Progenitor cell of endocrine pancreas (in vitro differentiated cells): ENCODE results near the gene ANGPT4. TPM values are rescaled to one million over a fixed set of nuclear protein-coding genes. Genes with fewer than 3 reads are reported as not detected.

Experiments used
- DNase-seq: peaks from one replicate; pipeline ENCODE4 v3.0.0; 2021; ENCODE audit warnings: low spot score; ENCODE audit not compliant: unreplicated experiment
- H3K27ac Mint-ChIP-seq: 2 replicates; pipeline ENCODE4 v1.8.0; 2021; ENCODE audit warnings: mild to moderate bottlenecking, moderate library complexity, mixed read lengths
- H3K27me3 Mint-ChIP-seq: 2 replicates; pipeline ENCODE4 v1.8.0; 2021; ENCODE audit warnings: mixed read lengths
- H3K36me3 Mint-ChIP-seq: 2 replicates; pipeline ENCODE4 v1.8.0; 2022; ENCODE audit warnings: mixed read lengths; ENCODE audit not compliant: insufficient read depth
- H3K4me1 Mint-ChIP-seq: 2 replicates; pipeline ENCODE4 v1.8.0; 2021; ENCODE audit warnings: low read depth, mixed read lengths
- H3K4me3 Mint-ChIP-seq: 2 replicates; pipeline ENCODE4 v1.8.0; 2021; ENCODE audit warnings: low read depth, mild to moderate bottlenecking, moderate library complexity, mixed read lengths
- H3K9me3 Mint-ChIP-seq: 2 replicates; pipeline ENCODE4 v1.8.0; 2021; ENCODE audit warnings: low read depth, mixed read lengths
- total RNA-seq: library from RNA; stranded (reverse); gene quantifications from 2 replicates; pipeline ENCODE4 v1.2.1, GENCODE V29; 2021
- TF ChIP-seq, protein P1 (sequence below): fragments of 200-600 bp; sonication (generic); IDR thresholded peaks from one replicate; pipeline ENCODE4 v1.5.0; 2021; ENCODE audit warnings: antibody characterized with exemption, mild to moderate bottlenecking; ENCODE audit not compliant: unreplicated experiment

Gene ANGPT4
- total RNA-seq, 1 donor from 2014 or later: not detected

DNA sequence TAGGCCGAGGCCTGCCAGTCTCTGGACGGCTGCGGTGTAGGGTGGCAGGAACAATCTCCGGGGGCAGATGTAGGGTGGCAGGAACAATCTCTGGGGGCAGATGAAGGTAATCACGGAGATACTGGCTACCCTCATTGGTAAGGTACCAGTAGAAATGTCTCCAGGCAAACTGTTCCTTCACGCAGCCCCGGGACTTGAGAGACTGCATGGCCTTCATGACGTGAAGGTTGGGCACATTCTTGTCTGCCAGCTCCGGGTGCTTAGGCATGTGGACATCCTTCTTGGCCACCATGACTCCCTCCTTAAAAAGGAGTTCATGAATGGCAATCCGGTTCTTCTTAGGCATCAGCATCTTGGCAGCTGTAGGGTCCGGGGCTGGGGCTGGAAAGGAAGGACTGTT is 76.5 kb downstream of the ANGPT4 start:
- H3K27me3 Mint-ChIP-seq: peaks cover 7% of the 10 kb centered on the region
- DNase-seq: no peak
- peaks cover 4% of the 10 kb centered on the region for H3K9me3 Mint-ChIP-seq
- H3K27ac Mint-ChIP-seq: no peak overlapping the region
- peaks cover 11% of the 10 kb centered on the region for H3K4me1 Mint-ChIP-seq
- TF ChIP-seq, protein P1, sequence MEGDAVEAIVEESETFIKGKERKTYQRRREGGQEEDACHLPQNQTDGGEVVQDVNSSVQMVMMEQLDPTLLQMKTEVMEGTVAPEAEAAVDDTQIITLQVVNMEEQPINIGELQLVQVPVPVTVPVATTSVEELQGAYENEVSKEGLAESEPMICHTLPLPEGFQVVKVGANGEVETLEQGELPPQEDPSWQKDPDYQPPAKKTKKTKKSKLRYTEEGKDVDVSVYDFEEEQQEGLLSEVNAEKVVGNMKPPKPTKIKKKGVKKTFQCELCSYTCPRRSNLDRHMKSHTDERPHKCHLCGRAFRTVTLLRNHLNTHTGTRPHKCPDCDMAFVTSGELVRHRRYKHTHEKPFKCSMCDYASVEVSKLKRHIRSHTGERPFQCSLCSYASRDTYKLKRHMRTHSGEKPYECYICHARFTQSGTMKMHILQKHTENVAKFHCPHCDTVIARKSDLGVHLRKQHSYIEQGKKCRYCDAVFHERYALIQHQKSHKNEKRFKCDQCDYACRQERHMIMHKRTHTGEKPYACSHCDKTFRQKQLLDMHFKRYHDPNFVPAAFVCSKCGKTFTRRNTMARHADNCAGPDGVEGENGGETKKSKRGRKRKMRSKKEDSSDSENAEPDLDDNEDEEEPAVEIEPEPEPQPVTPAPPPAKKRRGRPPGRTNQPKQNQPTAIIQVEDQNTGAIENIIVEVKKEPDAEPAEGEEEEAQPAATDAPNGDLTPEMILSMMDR: no peak
- peak overlapping the region; percentile 62 for H3K4me3 Mint-ChIP-seq
- H3K36me3 Mint-ChIP-seq: no peaks in the 10 kb centered on the region

DNA sequence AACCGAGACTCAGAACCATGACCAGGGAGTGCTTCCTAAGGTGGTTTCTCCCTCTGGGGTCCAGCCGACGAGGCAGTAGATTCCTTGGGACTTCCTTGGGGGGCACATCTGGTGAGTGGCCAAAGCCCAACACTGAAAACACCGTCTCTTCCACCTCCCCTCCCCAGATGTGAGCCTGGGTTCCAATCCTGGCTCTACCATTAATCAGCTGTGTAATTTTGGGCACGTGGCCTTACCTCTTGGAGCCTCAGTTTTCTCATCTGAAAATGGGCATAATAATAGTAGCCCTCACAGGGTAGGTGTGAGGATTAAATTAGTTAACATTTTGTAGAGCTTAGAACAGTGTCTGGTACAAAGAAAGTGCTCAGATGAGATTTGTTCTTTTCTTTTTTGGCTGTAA is 77.1 kb downstream of the ANGPT4 start:
- TF ChIP-seq, protein P1: no peak
- Mint-ChIP-seq H3K9me3 (peaks cover 4% of the 10 kb centered on the region), H3K36me3 (no peaks in the 10 kb centered on the region), H3K4me3 (no peak overlapping the region), H3K27me3 (peaks cover 12% of the 10 kb centered on the region), H3K27ac (no peak overlapping the region), H3K4me1 (peaks cover 12% of the 10 kb centered on the region)
- DNase-seq: no peak

DNA sequence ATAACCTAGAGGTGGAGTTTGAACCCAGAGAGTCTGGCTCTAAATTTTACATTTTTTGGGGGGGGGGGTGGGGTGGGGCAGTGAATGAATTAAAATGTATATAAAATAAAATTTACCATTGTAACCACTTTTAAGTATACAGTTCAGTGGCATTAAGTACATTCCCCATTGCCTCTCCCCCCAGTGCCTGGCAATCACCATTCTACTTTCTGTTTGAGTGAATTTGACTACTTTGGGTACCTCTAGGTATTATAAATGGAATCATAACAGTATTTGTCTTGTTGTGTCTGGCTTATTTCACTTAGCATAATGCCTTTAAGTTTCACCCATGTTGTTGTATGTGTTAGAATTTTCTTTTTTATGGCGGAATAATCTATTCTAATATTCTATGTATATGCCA is 79.9 kb downstream of the ANGPT4 start:
- TF ChIP-seq, protein P1: no peak
- no peak for DNase-seq
- no peak overlapping the region for H3K4me3 Mint-ChIP-seq
- peaks cover 9% of the 10 kb centered on the region for H3K4me1 Mint-ChIP-seq
- no peaks in the 10 kb centered on the region for H3K36me3 Mint-ChIP-seq
- peaks cover 9% of the 10 kb centered on the region for H3K27me3 Mint-ChIP-seq
- H3K27ac Mint-ChIP-seq: no peak overlapping the region
- peaks cover 4% of the 10 kb centered on the region for H3K9me3 Mint-ChIP-seq

DNA sequence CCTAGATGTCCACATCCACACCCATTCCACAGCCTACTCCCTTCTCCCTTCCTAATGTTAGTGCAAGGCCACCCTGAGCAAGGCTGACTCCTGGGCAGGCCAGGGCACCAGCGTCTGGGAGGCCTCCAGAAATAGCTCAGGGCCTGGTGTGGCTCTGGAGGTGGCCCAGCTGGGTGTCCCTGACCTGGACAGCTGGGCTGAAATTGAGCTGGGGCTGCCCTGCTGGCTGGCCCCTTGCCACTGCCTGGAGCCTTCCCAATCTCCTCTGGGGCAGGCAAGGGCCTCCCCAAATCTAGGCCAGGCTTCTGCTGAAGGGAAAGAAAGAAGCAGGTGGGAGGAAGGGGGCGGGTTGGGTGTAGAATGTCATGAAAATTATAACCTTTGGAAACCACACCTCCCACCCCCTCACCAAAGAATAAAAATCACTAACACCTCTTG is 80.5 kb downstream of the ANGPT4 start:
- Mint-ChIP-seq H3K4me1 (peaks cover 9% of the 10 kb centered on the region), H3K9me3 (peaks cover 4% of the 10 kb centered on the region), H3K27ac (no peak overlapping the region), H3K4me3 (no peak overlapping the region), H3K36me3 (no peaks in the 10 kb centered on the region), H3K27me3 (peaks cover 9% of the 10 kb centered on the region)
- TF ChIP-seq, protein P1: no peak
- DNase-seq: no peak

DNA sequence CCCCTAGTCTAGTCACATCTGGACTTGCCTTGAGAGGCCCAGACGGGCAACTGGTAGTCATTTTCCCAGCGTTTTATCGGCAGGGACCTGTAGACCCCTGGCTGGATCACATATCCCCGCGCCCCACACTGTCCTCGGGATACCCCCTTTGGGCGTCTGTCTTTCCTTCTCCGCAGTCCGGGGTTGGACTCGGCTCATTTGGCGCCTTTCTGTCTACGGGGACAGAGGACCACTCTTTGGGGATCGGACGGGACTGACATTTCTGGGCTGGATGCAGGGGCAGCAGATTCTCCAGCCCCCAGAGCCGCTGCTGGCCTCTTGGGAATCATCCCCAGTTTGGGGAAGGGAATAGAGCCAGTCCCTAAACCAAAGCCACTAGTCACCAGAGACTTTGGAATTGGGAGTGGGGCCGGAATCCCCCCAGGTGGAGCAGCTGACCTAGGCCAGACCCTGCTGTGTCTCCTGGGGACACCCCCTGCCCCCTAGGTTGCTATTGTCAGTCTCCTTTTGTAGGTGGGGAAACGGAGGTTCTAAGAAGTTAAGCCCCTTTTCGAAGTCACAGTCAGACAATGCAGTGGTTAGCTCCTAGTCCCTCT is 81.9 kb downstream of the ANGPT4 start:
- no peak overlapping the region for H3K27ac Mint-ChIP-seq
- no peak for DNase-seq

More for the DNA sequence above, 81.9 kb downstream of the ANGPT4 start:
- H3K4me1 Mint-ChIP-seq: peaks cover 11% of the 10 kb centered on the region
- H3K36me3 Mint-ChIP-seq: no peaks in the 10 kb centered on the region
- peaks cover 9% of the 10 kb centered on the region for H3K27me3 Mint-ChIP-seq
- TF ChIP-seq, protein P1: no peak
- peak overlapping the region; percentile 70 for H3K4me3 Mint-ChIP-seq
- H3K9me3 Mint-ChIP-seq: peaks cover 4% of the 10 kb centered on the region
